Ishikawa (cell line): ENCODE results near the gene MXRA8.

Experiments used
- MAX ChIP-seq: IDR thresholded peaks from 2 replicates; pipeline ENCODE4 v1.6.1; 2012
- NFIC ChIP-seq: IDR thresholded peaks from 2 replicates; pipeline ENCODE4 v1.6.1; 2012
- RAD21 ChIP-seq: IDR thresholded peaks from 2 replicates; pipeline ENCODE4 v1.6.1; 2012; ENCODE audit warnings: low read depth
- TAF1 ChIP-seq: IDR thresholded peaks from 2 replicates; pipeline ENCODE4 v1.6.1; 2012; ENCODE audit warnings: low read depth, mild to moderate bottlenecking
- TCF12 ChIP-seq: IDR thresholded peaks from 2 replicates; pipeline ENCODE4 v1.6.1; 2012; ENCODE audit warnings: low read depth
- YY1 ChIP-seq: IDR thresholded peaks from 2 replicates; pipeline ENCODE4 v1.6.1; 2012; ENCODE audit warnings: low read depth

DNA sequence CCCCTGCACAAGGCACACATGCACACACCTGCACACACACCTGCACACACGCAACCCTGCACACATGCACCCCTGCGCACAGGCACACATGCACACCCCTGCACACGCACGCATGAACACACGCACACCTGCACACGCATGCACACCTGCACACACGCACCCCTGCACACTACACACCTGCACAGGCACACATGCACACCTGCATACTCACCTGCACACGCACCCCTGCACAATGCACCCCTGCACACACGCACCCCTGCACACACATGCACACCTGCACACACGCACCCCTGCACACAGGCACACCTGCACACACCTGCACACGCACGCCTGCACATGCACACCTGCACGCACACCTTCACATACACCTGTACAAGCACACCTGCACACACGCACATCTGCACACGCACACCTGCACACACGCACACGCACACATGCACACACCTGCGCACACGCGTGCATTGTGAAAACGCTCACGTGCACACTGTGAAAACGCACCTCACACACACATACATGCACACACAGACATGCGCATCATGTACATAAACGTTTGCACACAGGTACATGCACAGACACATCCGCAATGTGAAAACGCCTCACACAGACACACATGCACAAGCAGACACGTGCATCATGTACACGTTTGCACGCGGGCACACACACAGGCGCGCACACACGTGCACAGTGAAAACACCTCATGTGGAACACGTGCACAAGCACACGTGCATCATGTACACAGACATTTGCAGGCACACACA, 17.4 kb downstream of the MXRA8 start:
- TF ChIP-seq TCF12 (no peak), RAD21 (no peak), NFIC (no peak), TAF1 (no peak), MAX (no peak), YY1 (no peak)
